Natural killer cell (primary cell): ENCODE measurements around the gene PDGFC. TPM values are rescaled to one million over a fixed set of nuclear protein-coding genes. Genes with fewer than 3 reads are reported as not detected.

Experiments
- ATAC-seq, 3 donors: fragments of 150-1000 bp in 2 of 3; fragments of 200-7000 bp in 1 of 3; cut with Tn5 transposase; 1 replicate in 1 of 3; 2 replicates in 2 of 3; pipeline ENCODE4 v1.10.0; 2021; ENCODE audit warnings: mild to moderate bottlenecking in 2 of 3, moderate library complexity in 2 of 3
- DNase-seq, 2 donors: peaks; one replicate each; pipeline versions ENCODE4 v3.0.0 to v3.0.0-alpha.2; 2013 to 2021; ENCODE audit warnings: mixed read lengths in 1 of 2
- H3K27ac ChIP-seq: one replicate; pipeline ENCODE4 v1.5.1; 2013; ENCODE audit warnings: mild to moderate bottlenecking, low read length
- H3K27me3 ChIP-seq: one replicate; pipeline ENCODE4 v1.6.1; 2013; ENCODE audit warnings: low read length; ENCODE audit not compliant: control insufficient read depth, insufficient read depth
- H3K36me3 ChIP-seq: one replicate; pipeline ENCODE4 v1.6.1; 2013; ENCODE audit warnings: low read length; ENCODE audit not compliant: control insufficient read depth, insufficient read depth
- H3K4me1 ChIP-seq: one replicate; pipeline ENCODE4 v1.6.1; 2013; ENCODE audit warnings: low read length; ENCODE audit not compliant: control insufficient read depth, insufficient read depth
- H3K4me3 ChIP-seq: one replicate; pipeline ENCODE4 v1.5.1; 2013; ENCODE audit warnings: low read length
- H3K9me3 ChIP-seq: one replicate; pipeline ENCODE4 v1.6.1; 2013; ENCODE audit warnings: low read length; ENCODE audit not compliant: control insufficient read depth, insufficient read depth
- H3K27ac Mint-ChIP-seq, 2 donors: one replicate each; pipeline ENCODE4 v1.8.0; 2022; ENCODE audit warnings: mild to moderate bottlenecking in 2 of 2, mixed read lengths in 2 of 2, moderate library complexity in 1 of 2
- H3K27me3 Mint-ChIP-seq, 2 donors: one replicate each; pipeline ENCODE4 v1.8.0; 2022; ENCODE audit warnings: low read depth in 2 of 2, mixed read lengths in 2 of 2
- H3K36me3 Mint-ChIP-seq: one replicate; pipeline ENCODE4 v1.8.0; 2022; ENCODE audit warnings: mixed read lengths
- H3K4me1 Mint-ChIP-seq, 2 donors: one replicate each; pipeline ENCODE4 v1.8.0; 2022; ENCODE audit warnings: mixed read lengths in 2 of 2
- H3K4me3 Mint-ChIP-seq: one replicate; pipeline ENCODE4 v1.8.0; 2022; ENCODE audit warnings: mild to moderate bottlenecking, moderate library complexity, mixed read lengths
- H3K9me3 Mint-ChIP-seq, 2 donors: one replicate each; pipeline ENCODE4 v1.8.0; 2022; ENCODE audit warnings: mixed read lengths in 2 of 2
- CTCF ChIP-seq: fragments of 200-600 bp; IDR thresholded peaks from one replicate; pipeline ENCODE4 v1.8.0; 2022; ENCODE audit warnings: antibody characterized with exemption
- WGBS: methylation state at CpG from one replicate; pipeline ENCODE4 v1.1.7; 2013; ENCODE audit warnings: missing lambda C conversion rate; ENCODE audit not compliant: insufficient coverage; 5-methylcytosine and 5-hydroxymethylcytosine counted together
- intact Hi-C: fragments of 100-400 bp; cut with micrococcal nuclease; formaldehyde crosslinking; loops from one replicate; pipeline ENCODE4 v1.14.2; 2022
- total RNA-seq, 4 donors: library from RNA; stranded (reverse); fragments of 120-200 nt in 1 of 4; gene quantifications; one replicate each; pipeline versions ENCODE4 v1.2.3 to v1.2.4, GENCODE V29; 2013 to 2022

PDGFC gene
- total RNA-seq, 3 donors from 2014 or later (not counting 1 experiment from before 2014, with no cell fraction given) = 0.72 to 1.6 (median 0.90) TPM

- H3K9me3 ChIP-seq = no peaks in the 10 kb centered on the region
- no peak overlapping the region for H3K4me3 ChIP-seq
- no peaks in the 10 kb centered on the region for H3K4me1 ChIP-seq
- DNase-seq (no peak), ATAC-seq (no peak)
- no peaks in the 10 kb centered on the region for H3K27me3 ChIP-seq
- no peak for TF ChIP-seq CTCF
- H3K27ac ChIP-seq = no peak overlapping the region
- H3K4me1 Mint-ChIP-seq = no peaks in the 10 kb centered on the region
- H3K36me3 Mint-ChIP-seq = no peaks in the 10 kb centered on the region
- no peaks in the 10 kb centered on the region for H3K27me3 Mint-ChIP-seq
- peaks cover 2 to 9% of the 10 kb centered on the region in 2 donors for H3K9me3 Mint-ChIP-seq
- no peak overlapping the region for H3K27ac Mint-ChIP-seq
- H3K4me3 Mint-ChIP-seq = no peak overlapping the region
- 75% methylated on average over 1 of the region's 2 CpGs for WGBS
- intact Hi-C loops = no loop called here
- H3K36me3 ChIP-seq = no peaks in the 10 kb centered on the region
Measured at GRCh38 chr4:156909010-156909409, 62.6 kb downstream of the PDGFC start.

DNA sequence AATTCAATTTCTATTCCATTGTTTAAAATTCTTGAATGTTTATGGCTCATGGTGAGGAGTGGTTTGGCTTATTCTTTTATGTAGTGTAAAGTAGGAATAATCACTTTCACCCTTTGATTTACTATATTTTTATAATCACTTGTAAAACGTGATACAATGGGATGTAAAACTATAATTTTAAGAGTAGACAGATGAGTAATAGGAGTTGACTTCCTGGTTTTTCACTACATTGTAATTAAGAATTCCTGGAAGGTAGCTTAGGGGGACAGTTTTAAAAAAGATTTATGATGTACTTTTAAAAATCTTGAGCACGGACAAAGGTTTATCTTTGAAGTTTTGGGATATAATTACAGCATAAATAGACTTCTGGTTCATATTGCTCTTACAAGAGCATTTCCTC lies 65.3 kb downstream of the PDGFC start:
- ATAC-seq = no peak
- H3K4me3 Mint-ChIP-seq = no peak overlapping the region

DNA sequence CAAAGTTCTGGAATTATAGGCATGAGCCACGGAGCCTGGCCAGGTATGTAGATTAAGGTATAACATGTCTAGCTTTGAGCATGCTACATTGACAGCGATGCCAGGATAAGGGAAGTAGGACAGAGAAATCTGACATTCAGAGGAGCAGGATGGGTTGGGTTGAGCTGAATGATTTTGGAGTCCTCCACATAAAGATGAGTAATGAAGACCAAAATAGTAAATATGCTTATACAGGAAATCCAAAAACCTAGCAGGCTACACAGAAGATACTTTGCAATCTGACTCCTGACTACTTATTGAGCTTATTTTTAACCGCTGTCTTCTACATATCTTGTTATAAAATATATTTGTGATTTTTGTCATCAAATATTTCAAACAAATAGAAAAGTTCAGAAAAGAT lies 69.7 kb downstream of the PDGFC start:
- ATAC-seq (no peak), DNase-seq (no peak)
- Histone ChIP-seq H3K9me3 (no peaks in the 10 kb centered on the region), H3K27ac (no peak overlapping the region), H3K27me3 (no peaks in the 10 kb centered on the region), H3K4me3 (no peak overlapping the region), H3K36me3 (no peaks in the 10 kb centered on the region), H3K4me1 (no peaks in the 10 kb centered on the region)
- Mint-ChIP-seq H3K36me3 (no peaks in the 10 kb centered on the region), H3K27ac (no peak overlapping the region), H3K9me3 (peaks cover 11 to 12% of the 10 kb centered on the region in 2 donors), H3K4me3 (no peak overlapping the region), H3K4me1 (no peaks in the 10 kb centered on the region), H3K27me3 (no peaks in the 10 kb centered on the region)
- 89% methylated on average over 2 of the region's 3 CpGs for WGBS
- no peak for TF ChIP-seq CTCF
- intact Hi-C loops = no loop called here

More for the DNA sequence above, 65.3 kb downstream of the PDGFC start:
- H3K4me1 Mint-ChIP-seq = no peaks in the 10 kb centered on the region
- H3K27me3 Mint-ChIP-seq = no peaks in the 10 kb centered on the region
- H3K9me3 ChIP-seq = no peaks in the 10 kb centered on the region
- TF ChIP-seq CTCF = no peak
- no peak overlapping the region for H3K27ac Mint-ChIP-seq
- H3K9me3 Mint-ChIP-seq = peaks cover 3 to 10% of the 10 kb centered on the region in 2 donors
- no CpG with 5 or more reads among the region's 2 CpGs for WGBS
- no peaks in the 10 kb centered on the region for H3K36me3 Mint-ChIP-seq
- DNase-seq = no peak
- intact Hi-C loops = no loop called here
- no peaks in the 10 kb centered on the region for H3K36me3 ChIP-seq
- H3K27ac ChIP-seq = no peak overlapping the region
- no peaks in the 10 kb centered on the region for H3K27me3 ChIP-seq
- H3K4me1 ChIP-seq = no peaks in the 10 kb centered on the region
- H3K4me3 ChIP-seq = no peak overlapping the region

- H3K9me3 ChIP-seq = no peaks in the 10 kb centered on the region
- no peak overlapping the region for H3K4me3 ChIP-seq
- Mint-ChIP-seq H3K9me3 (peaks cover 12 to 13% of the 10 kb centered on the region in 2 donors), H3K27me3 (no peaks in the 10 kb centered on the region), H3K36me3 (no peaks in the 10 kb centered on the region), H3K4me3 (no peak overlapping the region), H3K27ac (no peak overlapping the region), H3K4me1 (no peaks in the 10 kb centered on the region)
- H3K27me3 ChIP-seq = no peaks in the 10 kb centered on the region
- intact Hi-C loops = no loop called here
- ATAC-seq = no peak
- no peaks in the 10 kb centered on the region for H3K4me1 ChIP-seq
- TF ChIP-seq CTCF = no peak
- no peak for DNase-seq
- H3K27ac ChIP-seq = no peak overlapping the region
- 85% methylated on average over 3 of the region's 3 CpGs for WGBS
- H3K36me3 ChIP-seq = no peaks in the 10 kb centered on the region
Measured at GRCh38 chr4:156898373-156899117, 73.1 kb downstream of the PDGFC start.
